LNCAP (cell line): ENCODE results near the gene SRRD.

Experiments used
- TF ChIP-seq, protein P1 (sequence below): fragments of 450-650 bp; IDR thresholded peaks from 2 replicates; pipeline ENCODE4 v1.5.1; 2017; ENCODE audit warnings: mild to moderate bottlenecking

Gene SRRD

DNA sequence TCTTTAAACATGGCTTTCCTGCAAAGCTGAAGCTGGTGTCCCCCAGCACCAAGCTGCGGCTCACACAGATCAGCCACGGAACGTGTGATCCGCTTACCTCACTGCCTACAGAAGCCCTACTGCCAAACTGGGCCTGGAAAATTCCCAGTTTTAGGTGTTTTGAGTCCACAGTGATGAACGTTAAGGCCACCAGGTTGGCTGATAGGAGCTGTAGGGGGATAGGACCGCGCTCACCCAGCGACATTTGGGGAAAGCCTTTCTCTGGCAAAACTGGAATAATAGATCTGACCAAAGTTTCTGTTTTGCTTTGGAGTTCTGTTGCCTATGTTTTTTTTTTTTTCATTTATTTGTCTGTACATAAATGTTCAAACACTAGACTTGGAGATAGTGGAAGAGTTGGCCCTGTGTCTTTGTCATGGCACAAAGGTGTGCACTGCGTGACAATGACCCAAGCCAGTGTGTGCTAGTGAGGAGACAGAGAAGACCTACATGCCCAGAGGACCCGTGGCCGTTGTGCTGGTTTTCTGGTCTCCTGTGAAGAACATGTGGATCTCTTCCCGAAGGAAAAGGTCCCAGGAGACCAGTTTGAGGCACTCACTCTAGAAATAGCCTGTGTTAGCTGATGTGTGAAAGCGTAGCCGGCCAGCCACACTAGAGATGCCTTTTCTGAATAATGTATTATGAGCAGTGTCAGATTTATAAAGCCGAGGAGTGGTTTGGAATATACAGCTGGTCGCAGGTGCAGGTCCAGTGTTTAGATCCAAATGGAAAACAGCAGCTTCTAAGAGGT lies 39.6 kb upstream of the SRRD start:
- TF ChIP-seq, protein P1, sequence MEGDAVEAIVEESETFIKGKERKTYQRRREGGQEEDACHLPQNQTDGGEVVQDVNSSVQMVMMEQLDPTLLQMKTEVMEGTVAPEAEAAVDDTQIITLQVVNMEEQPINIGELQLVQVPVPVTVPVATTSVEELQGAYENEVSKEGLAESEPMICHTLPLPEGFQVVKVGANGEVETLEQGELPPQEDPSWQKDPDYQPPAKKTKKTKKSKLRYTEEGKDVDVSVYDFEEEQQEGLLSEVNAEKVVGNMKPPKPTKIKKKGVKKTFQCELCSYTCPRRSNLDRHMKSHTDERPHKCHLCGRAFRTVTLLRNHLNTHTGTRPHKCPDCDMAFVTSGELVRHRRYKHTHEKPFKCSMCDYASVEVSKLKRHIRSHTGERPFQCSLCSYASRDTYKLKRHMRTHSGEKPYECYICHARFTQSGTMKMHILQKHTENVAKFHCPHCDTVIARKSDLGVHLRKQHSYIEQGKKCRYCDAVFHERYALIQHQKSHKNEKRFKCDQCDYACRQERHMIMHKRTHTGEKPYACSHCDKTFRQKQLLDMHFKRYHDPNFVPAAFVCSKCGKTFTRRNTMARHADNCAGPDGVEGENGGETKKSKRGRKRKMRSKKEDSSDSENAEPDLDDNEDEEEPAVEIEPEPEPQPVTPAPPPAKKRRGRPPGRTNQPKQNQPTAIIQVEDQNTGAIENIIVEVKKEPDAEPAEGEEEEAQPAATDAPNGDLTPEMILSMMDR: no peak

DNA sequence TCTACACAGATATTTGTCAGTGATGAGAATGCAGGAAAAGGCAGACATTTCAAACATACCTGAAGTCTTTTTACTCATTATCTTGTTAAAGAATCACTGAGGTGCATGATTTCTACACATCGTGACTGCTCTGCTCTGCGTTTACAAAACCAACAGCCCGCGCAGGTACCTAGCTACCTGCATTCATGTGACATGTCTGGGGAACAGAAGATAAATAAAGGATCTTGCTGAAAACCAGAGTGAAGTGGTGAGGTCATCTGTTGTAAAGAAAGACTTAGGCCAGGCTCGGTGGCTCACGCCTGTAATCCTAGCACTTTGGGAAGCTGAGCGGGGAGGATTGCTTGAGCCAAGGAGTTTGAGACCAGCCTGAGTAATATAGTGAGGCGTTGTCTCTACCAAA lies 38.9 kb upstream of the SRRD start:
- TF ChIP-seq, protein P1: no peak

DNA sequence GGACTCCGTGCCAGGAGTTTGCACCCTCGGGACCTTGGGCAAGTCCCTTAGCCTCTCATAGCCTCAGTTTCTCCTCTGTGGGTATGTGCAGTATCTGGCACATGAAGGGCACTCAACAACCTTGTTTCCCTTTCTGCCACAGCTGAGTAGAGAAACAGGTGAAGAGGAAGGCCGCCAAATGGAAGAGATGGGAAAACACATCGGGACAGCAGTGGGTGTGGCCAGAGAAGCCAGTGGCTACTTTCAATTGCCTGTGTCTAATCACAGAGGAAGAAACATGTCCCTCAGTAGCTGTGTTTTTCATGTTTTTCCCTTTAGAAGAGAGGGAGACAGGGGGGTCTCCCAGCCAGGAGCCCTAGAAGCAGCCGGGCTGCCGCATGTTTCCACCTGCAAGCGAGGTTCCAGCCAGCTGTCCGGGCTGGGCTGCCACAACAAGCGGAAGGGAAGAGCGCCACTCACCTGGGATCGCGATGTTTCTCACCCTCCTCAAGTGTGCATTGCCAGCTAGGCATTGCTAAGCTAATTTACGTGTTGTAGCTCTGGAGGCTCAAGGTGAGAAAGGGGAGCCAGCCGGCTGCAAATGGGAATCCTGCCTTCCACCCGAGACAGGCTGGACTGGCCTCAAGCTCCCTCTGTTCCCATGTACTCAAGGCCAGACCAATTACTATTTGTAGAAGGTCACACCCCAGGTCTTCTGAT lies 38.0 kb upstream of the SRRD start:
- TF ChIP-seq, protein P1: no peak

DNA sequence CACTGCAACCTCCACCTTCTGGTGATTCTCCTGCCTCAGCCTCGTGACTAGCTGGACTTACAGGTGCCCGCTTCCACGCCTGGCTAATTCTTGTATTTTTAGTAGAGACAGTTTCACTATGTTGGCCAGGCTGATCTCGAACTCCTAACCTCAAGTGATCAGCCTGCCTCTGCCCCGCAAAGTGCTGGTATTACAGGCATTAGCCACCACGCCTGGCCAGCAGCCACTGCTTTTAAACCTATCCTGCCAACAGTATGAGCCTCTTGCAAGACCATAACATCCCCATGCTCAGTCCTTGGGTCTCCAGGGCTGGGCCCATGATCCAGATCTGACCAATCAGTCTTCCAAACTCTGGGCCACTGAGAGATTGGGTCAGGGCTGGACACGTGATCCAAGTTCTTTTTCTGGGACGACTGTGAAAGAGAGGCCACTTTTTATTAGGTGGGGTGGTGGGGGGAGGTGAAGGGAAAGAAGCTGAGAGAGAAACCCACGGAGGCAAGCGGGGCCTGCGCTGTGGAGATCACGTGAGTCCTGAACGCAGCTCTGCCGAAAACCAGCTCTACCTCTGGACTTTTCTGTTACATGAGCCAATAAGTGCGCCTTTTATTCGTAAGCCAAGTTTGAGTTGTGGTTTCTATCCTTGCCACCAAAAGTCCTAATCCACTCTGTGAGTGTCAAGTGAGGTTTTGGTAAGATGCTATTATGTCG lies 36.7 kb upstream of the SRRD start:
- TF ChIP-seq, protein P1: no peak

DNA sequence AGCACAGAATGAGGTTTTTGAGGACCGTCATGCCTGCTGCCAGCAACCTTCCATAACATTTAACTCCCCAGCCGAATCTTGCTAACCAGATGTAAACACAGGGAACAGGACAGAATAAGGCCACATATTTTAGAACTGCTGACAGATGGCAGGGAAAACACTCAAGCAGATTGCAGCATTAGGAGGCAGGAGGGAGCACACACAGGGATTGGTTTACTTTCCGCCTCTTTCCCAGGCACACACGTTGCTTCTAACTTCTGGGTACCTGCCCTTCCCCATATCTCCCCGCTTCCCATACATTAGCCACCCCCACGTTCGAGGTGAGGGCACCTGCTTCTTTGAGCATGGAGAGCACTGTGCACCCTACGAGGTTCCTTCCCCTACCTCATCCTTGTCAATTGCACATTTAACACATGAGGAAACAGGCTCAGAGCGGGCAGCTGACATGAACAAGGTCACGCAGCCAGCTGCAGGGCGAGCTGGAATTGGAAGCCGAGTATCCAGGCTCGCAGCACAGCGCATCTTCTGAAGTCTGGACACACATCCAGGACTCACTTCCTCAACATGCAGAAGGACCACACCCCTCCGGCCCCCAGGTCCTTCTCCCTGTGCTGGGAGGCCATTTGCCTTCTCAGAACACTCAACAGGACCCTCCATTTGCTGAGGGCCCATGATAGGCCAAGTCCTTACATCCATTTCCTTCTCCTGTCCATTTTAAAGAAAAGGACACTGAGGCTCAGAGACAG lies 35.9 kb upstream of the SRRD start:
- TF ChIP-seq, protein P1: no peak

DNA sequence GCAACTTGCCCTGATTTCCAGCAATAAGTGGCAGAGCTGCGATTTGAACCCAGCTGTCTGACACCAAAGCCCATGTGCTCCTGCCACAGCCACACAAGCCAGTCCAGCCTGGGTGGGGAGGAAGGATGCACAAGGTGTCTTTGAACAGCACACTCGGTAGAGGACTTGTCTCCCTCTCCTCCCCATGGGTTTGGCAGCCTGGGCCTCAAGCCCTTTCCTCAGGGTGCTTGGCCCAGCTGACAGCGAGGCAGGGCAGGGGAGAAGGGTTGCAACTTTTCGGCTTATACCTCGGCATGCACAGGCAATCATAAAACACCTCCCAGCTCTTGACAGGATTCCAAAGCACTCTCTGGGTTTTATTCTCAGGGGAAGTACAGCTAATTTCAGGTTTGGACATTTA lies 35.3 kb upstream of the SRRD start:
- TF ChIP-seq, protein P1: no peak

DNA sequence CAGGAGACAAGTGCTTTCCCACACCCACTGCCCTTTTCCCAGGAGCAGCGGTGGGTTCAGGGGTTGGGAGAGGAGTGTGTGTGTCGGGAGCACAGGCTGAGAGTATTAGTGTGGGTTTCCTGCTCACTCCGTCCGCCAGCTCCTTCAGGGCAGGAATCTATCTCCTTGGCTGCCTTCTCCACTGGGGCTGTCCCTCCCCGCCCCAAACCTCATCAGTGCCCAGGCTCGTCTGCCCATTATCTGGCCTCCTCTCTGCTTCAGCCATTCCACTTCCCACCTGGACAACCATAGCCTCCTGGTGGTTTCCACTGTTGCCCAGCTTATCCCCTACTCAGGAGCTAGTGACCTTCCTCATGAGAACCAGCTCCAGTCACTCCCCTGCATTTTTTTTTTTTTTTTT lies 34.7 kb upstream of the SRRD start:
- TF ChIP-seq, protein P1: no peak
